ENCODE data around the gene COQ7. TPM values are rescaled to one million over a fixed set of nuclear protein-coding genes. Genes with fewer than 3 reads are reported as not detected.

The COQ7 gene
- total RNA-seq, 2 donors from 2014 or later = 20.4 to 22.0 TPM

DNA sequence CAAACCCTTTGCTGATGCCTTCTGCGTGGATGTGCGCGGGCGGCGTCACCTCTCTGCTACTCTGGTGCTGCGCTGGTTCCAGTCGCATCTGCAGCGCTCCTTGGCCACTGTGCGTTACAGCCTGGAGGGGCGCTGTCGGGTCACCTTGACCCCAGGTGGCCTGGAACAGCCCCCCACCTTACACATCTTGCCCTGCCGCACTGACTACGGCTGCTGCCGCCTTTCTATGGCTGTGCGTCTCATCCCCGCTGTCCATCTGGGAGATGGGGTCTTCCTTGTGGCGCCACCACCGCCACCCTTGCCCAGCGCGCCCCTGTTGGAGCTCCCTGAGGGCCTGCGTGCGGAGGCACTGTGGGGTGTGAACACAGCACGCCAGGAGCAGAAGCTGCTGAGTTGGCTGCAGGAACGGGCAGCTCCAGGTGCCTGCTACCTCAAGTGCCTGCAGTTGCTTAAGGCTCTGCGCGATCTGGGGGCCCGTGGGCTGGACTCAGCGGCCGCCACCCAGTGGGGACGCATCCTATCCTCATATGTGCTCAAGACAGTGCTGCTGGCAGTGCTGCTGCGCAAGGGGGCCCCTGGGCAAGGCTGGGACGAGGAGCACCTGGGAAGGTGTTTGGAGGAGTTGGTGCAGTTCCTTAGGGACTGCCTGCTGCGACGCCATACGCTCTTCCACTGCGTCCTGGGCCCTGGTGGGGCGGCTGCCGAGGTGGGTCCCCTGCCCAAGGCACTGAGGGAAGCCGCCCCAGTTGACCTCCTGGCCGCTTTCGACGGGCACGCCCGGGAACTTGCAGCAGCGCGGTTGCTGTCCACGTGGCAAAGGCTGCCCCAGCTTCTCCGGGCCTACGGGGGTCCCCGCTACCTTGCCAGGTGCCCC is 48.0 kb downstream of the COQ7 start:
- Histone ChIP-seq H3K4me1 (ENCODE audit: control insufficient read depth, insufficient read depth, low read length) (peaks cover 20% of the 10 kb centered on the region), H3K27ac (ENCODE audit: low read depth, low read length) (no peak overlapping the region), H3K9ac (ENCODE audit: extremely low read depth, low read length, poor library complexity, severe bottlenecking) (no peak overlapping the region), H3K36me3 (ENCODE audit: control insufficient read depth, insufficient read depth, low read length) (peaks cover 8% of the 10 kb centered on the region), H3K9me3 (ENCODE audit: control insufficient read depth, low read length) (no peaks in the 10 kb centered on the region), H3K27me3 (ENCODE audit: control insufficient read depth, insufficient read depth, low read length, poor library complexity, severe bottlenecking) (no peaks in the 10 kb centered on the region), H3K4me3 (ENCODE audit: low read length) (peak overlapping the region; percentile 75)
- DNase-seq = no peak
- H3K9me3 Mint-ChIP-seq = no peaks in the 10 kb centered on the region
- TF ChIP-seq, protein P1, sequence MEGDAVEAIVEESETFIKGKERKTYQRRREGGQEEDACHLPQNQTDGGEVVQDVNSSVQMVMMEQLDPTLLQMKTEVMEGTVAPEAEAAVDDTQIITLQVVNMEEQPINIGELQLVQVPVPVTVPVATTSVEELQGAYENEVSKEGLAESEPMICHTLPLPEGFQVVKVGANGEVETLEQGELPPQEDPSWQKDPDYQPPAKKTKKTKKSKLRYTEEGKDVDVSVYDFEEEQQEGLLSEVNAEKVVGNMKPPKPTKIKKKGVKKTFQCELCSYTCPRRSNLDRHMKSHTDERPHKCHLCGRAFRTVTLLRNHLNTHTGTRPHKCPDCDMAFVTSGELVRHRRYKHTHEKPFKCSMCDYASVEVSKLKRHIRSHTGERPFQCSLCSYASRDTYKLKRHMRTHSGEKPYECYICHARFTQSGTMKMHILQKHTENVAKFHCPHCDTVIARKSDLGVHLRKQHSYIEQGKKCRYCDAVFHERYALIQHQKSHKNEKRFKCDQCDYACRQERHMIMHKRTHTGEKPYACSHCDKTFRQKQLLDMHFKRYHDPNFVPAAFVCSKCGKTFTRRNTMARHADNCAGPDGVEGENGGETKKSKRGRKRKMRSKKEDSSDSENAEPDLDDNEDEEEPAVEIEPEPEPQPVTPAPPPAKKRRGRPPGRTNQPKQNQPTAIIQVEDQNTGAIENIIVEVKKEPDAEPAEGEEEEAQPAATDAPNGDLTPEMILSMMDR (conservative IDR thresholded peaks at IDR 0.05) = peak; percentile 64
- WGBS, 2 experiments (ENCODE audit: insufficient coverage in 1 of 2, insufficient read length in 1 of 2) = 95 to 97% methylated on average over 25 to 50 of the region's 50 CpGs
- H3K36me3 Mint-ChIP-seq (ENCODE audit: low read depth) = peaks cover 5% of the 10 kb centered on the region
- H3K27ac Mint-ChIP-seq = no peak overlapping the region
- peak overlapping the region; percentile 57 for H3K4me3 Mint-ChIP-seq
- peaks cover 29% of the 10 kb centered on the region for H3K4me1 Mint-ChIP-seq
- H3K27me3 Mint-ChIP-seq (ENCODE audit: insufficient read depth) = peaks cover 7% of the 10 kb centered on the region

DNA sequence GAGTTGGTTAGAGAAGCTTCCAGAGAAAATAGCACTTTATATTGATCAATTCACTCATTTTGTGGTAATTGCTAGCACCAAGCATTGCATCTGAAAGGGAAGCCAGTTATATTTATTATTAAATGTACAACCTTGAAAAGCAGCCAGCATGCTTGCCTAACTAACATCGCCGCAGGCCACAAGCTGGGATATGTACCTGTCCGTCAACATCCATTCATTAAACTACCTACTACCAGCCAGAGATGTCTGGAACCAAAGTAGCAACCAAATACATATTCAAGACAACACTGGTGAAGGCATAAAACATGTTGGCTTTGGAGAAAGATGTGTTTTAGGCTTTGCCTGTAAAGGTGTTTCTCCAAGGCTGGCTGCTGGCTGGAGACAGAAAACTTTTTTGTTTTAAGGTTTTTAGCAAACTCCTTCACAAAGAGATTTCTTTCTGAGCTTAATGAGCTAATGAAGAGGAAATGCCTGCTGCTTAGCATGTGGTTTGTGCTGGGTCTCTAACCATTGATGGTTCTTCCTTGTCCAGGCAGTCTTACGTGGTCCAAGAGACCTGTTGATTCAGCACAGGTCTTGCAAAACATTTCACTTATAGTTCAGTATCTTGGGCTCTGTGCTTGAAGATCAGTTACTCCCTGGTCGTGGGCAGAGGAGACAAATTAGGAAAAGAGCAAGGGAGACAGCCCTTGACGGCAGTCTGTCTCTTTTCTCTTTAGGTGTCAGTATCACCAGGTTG is 49.5 kb downstream of the COQ7 start:
- Mint-ChIP-seq H3K9me3 (no peaks in the 10 kb centered on the region), H3K4me3 (no peak overlapping the region), H3K27ac (no peak overlapping the region), H3K4me1 (peaks cover 29% of the 10 kb centered on the region), H3K27me3 (ENCODE audit: insufficient read depth) (peaks cover 7% of the 10 kb centered on the region), H3K36me3 (ENCODE audit: low read depth) (peaks cover 5% of the 10 kb centered on the region)
- Histone ChIP-seq H3K9me3 (ENCODE audit: control insufficient read depth, low read length) (no peaks in the 10 kb centered on the region), H3K4me3 (ENCODE audit: low read length) (peak overlapping the region; percentile 51), H3K27me3 (ENCODE audit: control insufficient read depth, insufficient read depth, low read length, poor library complexity, severe bottlenecking) (no peaks in the 10 kb centered on the region), H3K9ac (ENCODE audit: extremely low read depth, low read length, poor library complexity, severe bottlenecking) (no peak overlapping the region), H3K27ac (ENCODE audit: low read depth, low read length) (no peak overlapping the region), H3K4me1 (ENCODE audit: control insufficient read depth, insufficient read depth, low read length) (peaks cover 20% of the 10 kb centered on the region), H3K36me3 (ENCODE audit: control insufficient read depth, insufficient read depth, low read length) (peaks cover 12% of the 10 kb centered on the region)
- no peak for DNase-seq
- WGBS, 2 experiments (ENCODE audit: insufficient coverage in 1 of 2, insufficient read length in 1 of 2) = 60 to 71% methylated on average over 3 to 6 of the region's 6 CpGs
- TF ChIP-seq, protein P1 (conservative IDR thresholded peaks at IDR 0.05) = no peak

DNA sequence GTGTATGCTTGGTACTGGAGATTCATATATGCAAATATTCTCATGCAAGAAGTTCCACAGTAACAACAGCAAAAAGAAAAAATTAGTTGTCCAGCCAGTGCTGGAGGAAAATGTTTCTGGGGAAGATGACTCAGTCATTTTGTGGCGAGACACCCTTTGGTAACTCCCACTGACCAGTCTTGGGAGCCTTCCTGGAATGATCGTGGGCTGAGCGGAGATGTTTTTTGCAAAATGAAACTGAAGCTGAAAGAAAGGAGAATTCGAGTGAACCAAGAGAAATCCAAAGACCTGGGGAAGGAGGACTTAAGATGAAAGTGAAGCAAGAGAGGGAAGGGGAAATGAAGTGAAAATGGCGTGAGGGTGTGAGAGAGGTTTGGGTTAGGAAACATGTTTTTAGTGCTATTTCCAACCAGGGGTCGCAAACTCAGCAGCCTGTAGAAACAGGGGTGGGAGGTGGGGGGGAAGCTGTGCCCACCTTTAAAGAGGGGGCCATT is 51.6 kb downstream of the COQ7 start:
- Histone ChIP-seq H3K4me3 (ENCODE audit: low read length) (no peak overlapping the region), H3K9me3 (ENCODE audit: control insufficient read depth, low read length) (no peaks in the 10 kb centered on the region), H3K27ac (ENCODE audit: low read depth, low read length) (no peak overlapping the region), H3K4me1 (ENCODE audit: control insufficient read depth, insufficient read depth, low read length) (peaks cover 20% of the 10 kb centered on the region), H3K27me3 (ENCODE audit: control insufficient read depth, insufficient read depth, low read length, poor library complexity, severe bottlenecking) (no peaks in the 10 kb centered on the region), H3K36me3 (ENCODE audit: control insufficient read depth, insufficient read depth, low read length) (peaks cover 12% of the 10 kb centered on the region), H3K9ac (ENCODE audit: extremely low read depth, low read length, poor library complexity, severe bottlenecking) (no peak overlapping the region)
- Mint-ChIP-seq H3K9me3 (no peaks in the 10 kb centered on the region), H3K4me3 (no peak overlapping the region), H3K27ac (no peak overlapping the region), H3K4me1 (peaks cover 24% of the 10 kb centered on the region), H3K36me3 (ENCODE audit: low read depth) (peaks cover 5% of the 10 kb centered on the region), H3K27me3 (ENCODE audit: insufficient read depth) (peaks cover 7% of the 10 kb centered on the region)
- 88 to 91% methylated on average over 5 to 6 of the region's 6 CpGs for WGBS, 2 experiments (ENCODE audit: insufficient coverage in 1 of 2, insufficient read length in 1 of 2)
- no peak for DNase-seq
- TF ChIP-seq, protein P1 (conservative IDR thresholded peaks at IDR 0.05) = no peak
